HepG2 (cell line): ENCODE data around the gene CSTF3. TPM values are rescaled to one million over a fixed set of nuclear protein-coding genes. Genes with fewer than 3 reads are reported as not detected.

Experiments used
- ATF7-NPFF ChIP-seq: sonication (generic); formaldehyde crosslinking; IDR thresholded peaks from 2 replicates; pipeline ENCODE4 v1.8.1; 2023; ENCODE audit warnings: mild to moderate bottlenecking, low read depth, missing genetic modification reagents, moderate library complexity
- BCLAF1 ChIP-seq: fragments of 450-650 bp; IDR thresholded peaks from 2 replicates; pipeline ENCODE4 v1.6.1; 2017; ENCODE audit warnings: mild to moderate bottlenecking
- GFI1 ChIP-seq: sonication (generic); formaldehyde crosslinking; IDR thresholded peaks from 2 replicates; pipeline ENCODE4 v1.5.0; 2020; ENCODE audit warnings: missing genetic modification reagents, mild to moderate bottlenecking, borderline replicate concordance
- GZF1 ChIP-seq: sonication (generic); formaldehyde crosslinking; IDR thresholded peaks from 2 replicates; pipeline ENCODE4 v1.5.1; 2020; ENCODE audit warnings: mild to moderate bottlenecking, missing genetic modification reagents
- KDM1A ChIP-seq: IDR thresholded peaks from 2 replicates; pipeline ENCODE4 v1.6.1; 2016; ENCODE audit warnings: missing compliant biosample characterization
- KDM2A ChIP-seq: sonication (generic); formaldehyde crosslinking; IDR thresholded peaks from 2 replicates; pipeline ENCODE4 v1.4.0; 2020; ENCODE audit warnings: low read depth, missing genetic modification reagents, borderline replicate concordance
- MAF1 ChIP-seq: sonication (generic); formaldehyde crosslinking; IDR thresholded peaks from 2 replicates; pipeline ENCODE4 v1.5.0; 2020; ENCODE audit warnings: missing genetic modification reagents, borderline replicate concordance
- MLLT10 ChIP-seq: sonication (generic); formaldehyde crosslinking; IDR thresholded peaks from 2 replicates; pipeline ENCODE4 v1.4.0; 2020; ENCODE audit warnings: missing genetic modification reagents
- SMARCE1 ChIP-seq: fragments of 450-650 bp; IDR thresholded peaks from 2 replicates; pipeline ENCODE4 v1.6.1; 2017; ENCODE audit warnings: borderline replicate concordance
- ZNF12 ChIP-seq: sonication (generic); formaldehyde crosslinking; IDR thresholded peaks from 2 replicates; pipeline ENCODE4 v1.5.0; 2020; ENCODE audit warnings: missing genetic modification reagents
- ZNF253 ChIP-seq: sonication (generic); formaldehyde crosslinking; IDR thresholded peaks from 2 replicates; pipeline ENCODE4 v1.8.0; 2022; ENCODE audit warnings: mild to moderate bottlenecking, missing genetic modification reagents, borderline replicate concordance
- ZNF281 ChIP-seq: sonication (generic); formaldehyde crosslinking; IDR thresholded peaks from 2 replicates; pipeline ENCODE4 v1.4.0; 2020; ENCODE audit warnings: missing genetic modification reagents, borderline replicate concordance
- ZNF574 ChIP-seq: sonication (generic); formaldehyde crosslinking; IDR thresholded peaks from 2 replicates; pipeline ENCODE4 v1.4.0; 2020; ENCODE audit warnings: missing genetic modification reagents
- polyA plus RNA-seq, 8 experiments: library from polyadenylated mRNA; depleted of rRNA in 3 of 8; stranded (reverse) in 7 of 8; unstranded in 1 of 8; fragments of >200 nt; fragmentation: Illumina TruSeq in 4 of 8; extraction: Trizol in 4 of 8; gene quantifications; 2 replicates each; pipeline versions ENCODE4 v1.2.1 to v1.2.3, GENCODE V29; 2011 to 2016; ENCODE audit warnings: low read depth in 4 of 8, missing spikeins in 1 of 8, mixed read lengths in 1 of 8; ENCODE audit not compliant: insufficient read depth in 1 of 8
- total RNA-seq, 5 experiments: library from RNA; depleted of rRNA; stranded (reverse); fragments of >200 nt; fragmentation: Illumina TruSeq; extraction: Trizol; gene quantifications; 2 replicates each; pipeline ENCODE4 v1.2.3, GENCODE V29; 2016; ENCODE audit warnings: low read depth in 1 of 5
- TF ChIP-seq, protein P1 (sequence below): sonication (generic); formaldehyde crosslinking; IDR thresholded peaks from 2 replicates; pipeline ENCODE4 v1.4.0; 2020; ENCODE audit warnings: mild to moderate bottlenecking, missing genetic modification reagents

Gene CSTF3
- total and polyA plus RNA-seq, 2 of the 13 experiments (the other 11 are each of a cell fraction or from before 2014, with no cell fraction given): 21.5 to 43.6 TPM

GRCh38 chr11:33039274-33040032 is 121.8 kb downstream of the CSTF3 start, which contains the start of gene TCP11L1 (continued):
- TF ChIP-seq BCLAF1: no peak
- TF ChIP-seq ZNF253 (CRISPR knock-in tag): no peak
- peak; percentile 93 for TF ChIP-seq ZNF574 (CRISPR knock-in tag)
- TF ChIP-seq ZNF12 (CRISPR knock-in tag): no peak
- TF ChIP-seq GZF1: no peak; the same call in none of the 2 replicates
- no peak; the same call in 1 of the 2 replicates for TF ChIP-seq ATF7-NPFF (CRISPR knock-in tag)
- no peak for TF ChIP-seq MAF1 (CRISPR knock-in tag)
- peak; percentile 50; the same call in 1 of the 2 replicates for TF ChIP-seq GFI1
- TF ChIP-seq, protein P1, sequence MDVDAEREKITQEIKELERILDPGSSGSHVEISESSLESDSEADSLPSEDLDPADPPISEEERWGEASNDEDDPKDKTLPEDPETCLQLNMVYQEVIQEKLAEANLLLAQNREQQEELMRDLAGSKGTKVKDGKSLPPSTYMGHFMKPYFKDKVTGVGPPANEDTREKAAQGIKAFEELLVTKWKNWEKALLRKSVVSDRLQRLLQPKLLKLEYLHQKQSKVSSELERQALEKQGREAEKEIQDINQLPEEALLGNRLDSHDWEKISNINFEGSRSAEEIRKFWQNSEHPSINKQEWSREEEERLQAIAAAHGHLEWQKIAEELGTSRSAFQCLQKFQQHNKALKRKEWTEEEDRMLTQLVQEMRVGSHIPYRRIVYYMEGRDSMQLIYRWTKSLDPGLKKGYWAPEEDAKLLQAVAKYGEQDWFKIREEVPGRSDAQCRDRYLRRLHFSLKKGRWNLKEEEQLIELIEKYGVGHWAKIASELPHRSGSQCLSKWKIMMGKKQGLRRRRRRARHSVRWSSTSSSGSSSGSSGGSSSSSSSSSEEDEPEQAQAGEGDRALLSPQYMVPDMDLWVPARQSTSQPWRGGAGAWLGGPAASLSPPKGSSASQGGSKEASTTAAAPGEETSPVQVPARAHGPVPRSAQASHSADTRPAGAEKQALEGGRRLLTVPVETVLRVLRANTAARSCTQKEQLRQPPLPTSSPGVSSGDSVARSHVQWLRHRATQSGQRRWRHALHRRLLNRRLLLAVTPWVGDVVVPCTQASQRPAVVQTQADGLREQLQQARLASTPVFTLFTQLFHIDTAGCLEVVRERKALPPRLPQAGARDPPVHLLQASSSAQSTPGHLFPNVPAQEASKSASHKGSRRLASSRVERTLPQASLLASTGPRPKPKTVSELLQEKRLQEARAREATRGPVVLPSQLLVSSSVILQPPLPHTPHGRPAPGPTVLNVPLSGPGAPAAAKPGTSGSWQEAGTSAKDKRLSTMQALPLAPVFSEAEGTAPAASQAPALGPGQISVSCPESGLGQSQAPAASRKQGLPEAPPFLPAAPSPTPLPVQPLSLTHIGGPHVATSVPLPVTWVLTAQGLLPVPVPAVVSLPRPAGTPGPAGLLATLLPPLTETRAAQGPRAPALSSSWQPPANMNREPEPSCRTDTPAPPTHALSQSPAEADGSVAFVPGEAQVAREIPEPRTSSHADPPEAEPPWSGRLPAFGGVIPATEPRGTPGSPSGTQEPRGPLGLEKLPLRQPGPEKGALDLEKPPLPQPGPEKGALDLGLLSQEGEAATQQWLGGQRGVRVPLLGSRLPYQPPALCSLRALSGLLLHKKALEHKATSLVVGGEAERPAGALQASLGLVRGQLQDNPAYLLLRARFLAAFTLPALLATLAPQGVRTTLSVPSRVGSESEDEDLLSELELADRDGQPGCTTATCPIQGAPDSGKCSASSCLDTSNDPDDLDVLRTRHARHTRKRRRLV: peak; percentile 85; the same call in 1 of the 2 replicates
- no peak; the same call in 1 of the 2 replicates for TF ChIP-seq KDM1A (CRISPR knock-in tag)
- TF ChIP-seq SMARCE1: no peak
- peak; percentile 82 for TF ChIP-seq KDM2A
- no peak for TF ChIP-seq ZNF281 (CRISPR knock-in tag)
- no peak for TF ChIP-seq MLLT10
